GM12878 (cell line): Measurements from ENCODE around the gene CKAP2. TPM values are rescaled to one million over a fixed set of nuclear protein-coding genes. Genes with fewer than 3 reads are reported as not detected.

Experiments
- ATAC-seq: fragments of 200-7000 bp; cut with Tn5 transposase; 3 replicates; pipeline ENCODE4 v1.9.1; 2020; ENCODE audit warnings: mild to moderate bottlenecking, moderate library complexity
- Bru-seq: library from RNA; stranded (reverse); fragments of 400-500 nt; gene quantifications from one replicate; lab custom pipeline; 2021; lab: Mats Ljungman, UMichigan
- BruChase-seq, 2 experiments: library from RNA; stranded (reverse); fragments of 400-500 nt; gene quantifications; one replicate each; lab custom pipeline; 2021; lab: Mats Ljungman, UMichigan
- BruUV-seq: library from RNA; stranded (reverse); fragments of 400-500 nt; replicated peaks from 2 replicates; lab custom pipeline; 2021; lab: Mats Ljungman, UMichigan
- CTCF ChIA-PET: fragments of 300-600 bp; sonication (Branson Sonifier 250); formaldehyde crosslinking; extraction: SDS; loops from one replicate; lab custom pipeline; 2021; ENCODE audit warnings: inconsistent platforms; lab: Yijun Ruan, JAX
- POLR2A ChIA-PET: fragments of 350-600 bp; formaldehyde crosslinking; extraction: SDS; loops from one replicate; lab custom pipeline; 2021; ENCODE audit warnings: inconsistent platforms; lab: Charles Lee
- RAD21 ChIA-PET: fragments of 300-600 bp; sonication (Branson Sonifier 250); formaldehyde crosslinking; loops from one replicate; lab custom pipeline; 2023; ENCODE audit warnings: antibody characterized with exemption; ENCODE audit not compliant: unreplicated experiment; lab: Charles Lee
- SMC1A ChIA-PET: fragments of 300-600 bp; sonication (Branson Sonifier 250); formaldehyde crosslinking; loops from one replicate; lab custom pipeline; 2023; ENCODE audit not compliant: unreplicated experiment, uncharacterized antibody; lab: Charles Lee
- DNase-seq: peaks from one replicate; pipeline ENCODE4 v3.0.0-alpha.2; 2011; ENCODE audit warnings: low read depth, low spot score
- FAIRE-seq: peaks from 3 replicates; lab custom pipeline; 2011; peaks lifted over from hg19 to GRCh38; lab: Jason Lieb, UNC
- H2AFZ ChIP-seq: 2 replicates; pipeline ENCODE4 v1.6.0; 2011; ENCODE audit warnings: low read depth, low read length, control low read depth; ENCODE audit not compliant: control insufficient read depth
- H3K27ac ChIP-seq: 2 replicates; pipeline ENCODE4 v1.5.1; 2011; ENCODE audit warnings: control low read depth; ENCODE audit not compliant: control insufficient read depth, insufficient read depth
- H3K27me3 ChIP-seq, 2 experiments: replicated peaks in 1 of 2; 2 replicates each; pipeline versions ENCODE4 v1.6.0 to v1.6.1; 2011; ENCODE audit warnings: low read length in 1 of 2; ENCODE audit not compliant: control insufficient read depth in 2 of 2, insufficient read depth in 2 of 2
- H3K36me3 ChIP-seq, 2 experiments: 2 replicates each; pipeline ENCODE4 v1.5.1; 2011; ENCODE audit warnings: low read length in 1 of 2; ENCODE audit not compliant: control insufficient read depth in 2 of 2, insufficient read depth in 2 of 2
- H3K4me1 ChIP-seq: 2 replicates; pipeline ENCODE4 v1.6.1; 2011; ENCODE audit warnings: mild to moderate bottlenecking, low read length, moderate library complexity, mixed read lengths; ENCODE audit not compliant: control insufficient read depth, insufficient read depth
- H3K4me2 ChIP-seq: 2 replicates; pipeline ENCODE4 v1.6.0; 2011; ENCODE audit warnings: control low read depth; ENCODE audit not compliant: control insufficient read depth, insufficient read depth
- H3K4me3 ChIP-seq: fragments of 200-600 bp; sonication (generic); 2 replicates; pipeline ENCODE4 v1.5.1; 2016
- H3K79me2 ChIP-seq: 2 replicates; pipeline ENCODE4 v1.6.0; 2011; ENCODE audit warnings: low read length; ENCODE audit not compliant: control insufficient read depth, insufficient read depth
- H3K9ac ChIP-seq: 2 replicates; pipeline ENCODE4 v1.8.0; 2011; ENCODE audit warnings: low read length, control low read depth, mixed read lengths; ENCODE audit not compliant: control insufficient read depth, insufficient read depth
- H3K9me3 ChIP-seq: replicated peaks from 3 replicates; pipeline ENCODE4 v1.5.1; 2011; ENCODE audit warnings: mild to moderate bottlenecking, low read length; ENCODE audit not compliant: control insufficient read depth, insufficient read depth
- H4K20me1 ChIP-seq: 2 replicates; pipeline ENCODE4 v1.6.0; 2011; ENCODE audit not compliant: control insufficient read depth, insufficient read depth
- E2F8 ChIP-seq: fragments of 450-650 bp; IDR thresholded peaks from 2 replicates; pipeline ENCODE4 v1.6.1; 2018; ENCODE audit warnings: mild to moderate bottlenecking, low read depth, moderate library complexity; ENCODE audit not compliant: partially characterized antibody
- NFYB ChIP-seq: IDR thresholded peaks from 2 replicates; pipeline ENCODE4 v1.6.1; 2011; ENCODE audit warnings: low read depth, mild to moderate bottlenecking, low read length, improper control_type of control experiment, moderate library complexity; ENCODE audit not compliant: insufficient read depth
- NR2C2 ChIP-seq: IDR thresholded peaks from 2 replicates; pipeline ENCODE4 v1.6.1; 2011; ENCODE audit warnings: borderline replicate concordance, low read depth; ENCODE audit not compliant: control insufficient read depth, insufficient read length
- POLR2A ChIP-seq: IDR thresholded peaks from 2 replicates; pipeline ENCODE4 v1.6.1; 2011; ENCODE audit warnings: low read depth, mild to moderate bottlenecking, low read length
- POLR2AphosphoS5 ChIP-seq: IDR thresholded peaks from 2 replicates; pipeline ENCODE4 v1.6.1; 2011; ENCODE audit warnings: mild to moderate bottlenecking, low read length, inconsistent platforms
- SUZ12 ChIP-seq: fragments of 200-600 bp; sonication (generic); IDR thresholded peaks from one replicate; pipeline ENCODE4 v1.6.1; 2018; ENCODE audit warnings: antibody characterized with exemption, mild to moderate bottlenecking; ENCODE audit not compliant: unreplicated experiment
- ZZZ3 ChIP-seq: IDR thresholded peaks from 2 replicates; pipeline ENCODE4 v1.6.1; 2011; ENCODE audit warnings: low read depth; ENCODE audit not compliant: control insufficient read depth, insufficient read length
- WGBS: methylation state at CpG from one replicate; pipeline ENCODE4 v1.1.6; 2016; ENCODE audit warnings: low lambda C conversion rate; ENCODE audit not compliant: insufficient replicate concordance, insufficient coverage; ENCODE audit errors: missing lambda C conversion rate; 5-methylcytosine and 5-hydroxymethylcytosine counted together
- in situ Hi-C: fragments of 300-500 bp; cut with MboI; formaldehyde crosslinking; loops from 9 replicates; pipeline ENCODE4 v1.14.3; 2018; ENCODE audit warnings: mixed read lengths
- intact Hi-C: fragments of 100-400 bp; cut with micrococcal nuclease; formaldehyde crosslinking; loops from one replicate; pipeline ENCODE4 v1.14.2; 2022; ENCODE audit not compliant: unreplicated experiment
- long read RNA-seq, 2 experiments: library from polyadenylated mRNA; unstranded; transcript quantifications; one replicate each; pipeline ENCODE4 v2.0.0, GENCODE V29; 2019 to 2020
- polyA minus RNA-seq, 3 experiments: library from RNA; depleted of rRNA, polyadenylated mRNA; stranded (reverse); fragments of >200 nt; gene quantifications; 2 replicates each; pipeline ENCODE4 v1.2.3, GENCODE V29; 2011
- polyA plus RNA-seq, 11 experiments: library from polyadenylated mRNA; depleted of rRNA in 4 of 11; unstranded in 6 of 11; stranded (reverse) in 5 of 11; fragments of >200 nt; fragmentation: Nextera tagmentation in 4 of 11; fragmentation: Illumina TruSeq in 1 of 11; extraction: Ambion mirVana in 4 of 11; extraction: Trizol in 1 of 11; gene quantifications; 1 replicate in 1 of 11; 2 replicates in 10 of 11; pipeline versions ENCODE4 v1.2.1 to v1.2.3, GENCODE V29; 2011 to 2016; ENCODE audit warnings: inconsistent platforms in 2 of 11, missing spikeins in 2 of 11, low read depth in 1 of 11
- total RNA-seq, 4 experiments: library from RNA; depleted of rRNA in 3 of 4; stranded (reverse); fragments of >200 nt in 3 of 4; fragmentation: Illumina TruSeq in 1 of 4; extraction: Trizol in 1 of 4; gene quantifications; 2 replicates each; pipeline versions ENCODE4 v1.2.1 to v1.2.3, GENCODE V29; 2013 to 2021
- TF ChIP-seq, protein P1 (sequence below): fragments of 450-650 bp; conservative IDR thresholded peaks from 2 replicates; pipeline ENCODE4 v1.6.1; 2017; ENCODE audit warnings: mild to moderate bottlenecking, moderate library complexity

The CKAP2 gene, protein sequence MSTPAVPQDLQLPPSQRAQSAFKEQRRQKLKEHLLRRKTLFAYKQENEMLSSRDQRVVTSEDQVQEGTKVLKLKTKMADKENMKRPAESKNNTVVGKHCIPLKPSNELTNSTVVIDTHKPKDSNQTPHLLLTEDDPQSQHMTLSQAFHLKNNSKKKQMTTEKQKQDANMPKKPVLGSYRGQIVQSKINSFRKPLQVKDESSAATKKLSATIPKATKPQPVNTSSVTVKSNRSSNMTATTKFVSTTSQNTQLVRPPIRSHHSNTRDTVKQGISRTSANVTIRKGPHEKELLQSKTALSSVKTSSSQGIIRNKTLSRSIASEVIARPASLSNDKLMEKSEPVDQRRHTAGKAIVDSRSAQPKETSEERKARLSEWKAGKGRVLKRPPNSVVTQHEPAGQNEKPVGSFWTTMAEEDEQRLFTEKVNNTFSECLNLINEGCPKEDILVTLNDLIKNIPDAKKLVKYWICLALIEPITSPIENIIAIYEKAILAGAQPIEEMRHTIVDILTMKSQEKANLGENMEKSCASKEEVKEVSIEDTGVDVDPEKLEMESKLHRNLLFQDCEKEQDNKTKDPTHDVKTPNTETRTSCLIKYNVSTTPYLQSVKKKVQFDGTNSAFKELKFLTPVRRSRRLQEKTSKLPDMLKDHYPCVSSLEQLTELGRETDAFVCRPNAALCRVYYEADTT
- 39.3 and 45.4 TPM in 2 replicates for total RNA-seq (2013; cell fraction: nucleolus; rRNA removed)
- total RNA-seq (2014; rRNA removed) (32.2 and 39.3 TPM in 2 replicates), total RNA-seq (2014; rRNA removed; fragmentation: Illumina TruSeq; extraction: Trizol) (51.4 and 52.4 TPM in 2 replicates), total RNA-seq (2021) (41.6 and 42.9 TPM in 2 replicates), polyA plus RNA-seq (2011; rRNA removed) (22.1 and 39.8 TPM in 2 replicates), polyA plus RNA-seq (2014; fragmentation: Illumina TruSeq; extraction: Trizol) (58.6 and 65.3 TPM in 2 replicates), polyA plus RNA-seq (2014; fragmentation: Nextera tagmentation; extraction: Ambion mirVana) (10 to 100 TPM; 20.9 to 21.8 TPM), polyA plus RNA-seq (2014; rRNA removed) (20.6 and 25.6 TPM in 2 replicates), polyA plus RNA-seq (2016; fragmentation: Nextera tagmentation; extraction: Ambion mirVana) (10 to 100 TPM; 58.5 to 62.3 TPM), polyA minus RNA-seq (2011; rRNA and poly(A)+ RNA removed) (15.1 and 19.2 TPM in 2 replicates), Bru-seq, nascent RNA (percentile 88 among the genes with signal in this experiment), BruChase-seq, experiment 1, labeled RNA remaining after a 6-hour chase (percentile 83 among the genes with signal in this experiment), BruChase-seq, experiment 2, labeled RNA remaining after a 2-hour chase (percentile 92 among the genes with signal in this experiment)
- polyA plus RNA-seq (2011; ENCODE audit: low read depth), result 11.6 TPM
- 9.4 and 13.8 TPM in 2 replicates for polyA plus RNA-seq (2011; cell fraction: cytosol; rRNA removed)
- polyA plus RNA-seq (2011; cell fraction: nucleus; rRNA removed), result 15.1 and 20.2 TPM in 2 replicates
- 21.3 and 28.3 TPM in 2 replicates for polyA plus RNA-seq (2012)
- 13.5 and 13.6 TPM in 2 replicates for polyA minus RNA-seq (2011; cell fraction: cytosol; rRNA and poly(A)+ RNA removed)
- polyA minus RNA-seq (2011; cell fraction: nucleus; rRNA and poly(A)+ RNA removed), result 10.3 and 14.7 TPM in 2 replicates
- long read RNA-seq, experiment 1, transcript CKAP2-203 (9 exons, 3,629 nt), result minor isoform, 7 of 32 reads
- long read RNA-seq, experiment 1, transcript CKAP2-201 (9 exons, 3,375 nt), result major isoform, 14 of 32 reads
- long read RNA-seq, experiment 1, partial matches to known transcripts, result 8 of 32 reads
- long read RNA-seq, experiment 1, other reads (novel, unspliced or antisense), result 2 of 32 reads
- long read RNA-seq, experiment 2, transcript CKAP2-203 (9 exons, 3,629 nt), result minor isoform, 10 of 113 reads
- long read RNA-seq, experiment 2, transcript CKAP2-201 (9 exons, 3,375 nt), result major isoform, 26 of 113 reads
- long read RNA-seq, experiment 2, transcript CKAP2-202 (6 exons, 1,972 nt), result minor isoform, 9 of 113 reads
- long read RNA-seq, experiment 2, partial matches to known transcripts, result 58 of 113 reads
- long read RNA-seq, experiment 2, other reads (novel, unspliced or antisense), result 7 of 113 reads

DNA sequence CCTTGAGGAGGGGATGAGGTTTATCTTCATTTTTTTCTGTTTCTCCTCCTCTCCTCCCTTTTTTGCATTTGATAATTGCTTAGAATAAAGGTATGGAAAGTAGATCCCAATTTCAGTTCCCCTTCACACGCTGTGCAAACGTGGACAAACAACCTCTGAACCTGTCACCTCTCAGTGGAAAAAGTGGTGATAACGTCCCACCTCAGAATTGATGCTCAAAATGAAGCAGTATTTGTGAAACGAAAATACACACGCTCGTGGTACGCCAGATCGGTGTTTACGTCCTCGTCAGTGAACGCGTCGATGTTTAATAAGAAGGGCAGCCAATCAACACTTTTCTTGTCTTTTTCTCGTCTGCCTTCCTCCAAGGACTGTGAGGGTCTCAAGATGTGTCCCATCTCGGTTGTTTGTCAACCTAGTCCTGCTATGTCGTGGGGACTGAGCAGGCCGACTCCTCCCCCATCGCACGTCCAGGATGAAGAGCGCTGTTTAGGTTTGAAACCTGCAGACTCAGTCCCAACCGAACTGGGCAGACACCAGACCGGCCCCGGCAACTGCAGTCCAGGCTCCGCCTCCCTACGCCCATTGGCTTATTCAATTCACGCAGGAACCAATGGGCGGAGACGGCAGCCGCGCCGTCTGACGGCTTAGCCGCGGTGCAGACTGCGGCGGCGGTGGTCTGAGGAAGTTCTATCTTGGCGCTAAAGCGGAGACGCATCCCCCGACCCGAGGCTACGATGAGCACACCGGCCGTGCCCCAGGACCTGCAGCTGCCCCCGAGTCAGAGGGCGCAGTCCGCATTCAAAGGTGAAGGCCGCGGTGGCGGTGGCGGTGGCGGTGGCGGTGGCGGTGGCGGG is at the start of gene CKAP2:
Gene CKAP2 (plus strand): TSS at position 659 of the 857 bp plus-strand sequence. CDS start 79 bp downstream, at position 738.
- POLR2A ChIA-PET, result interaction anchor here (1.2 kb wide), 2 partner anchors 197 to 498 kb away, joined by 3 read pairs; partner anchors contain the start of gene SUGT1
- BruUV-seq, result TSS peak; percentile 91
- WGBS, result under 1% methylated on average over 54 of the region's 56 CpGs
- H2AFZ ChIP-seq, result peak within 1 kb of the TSS; percentile 92
- peak within 1 kb of the TSS; percentile 82 for H3K9ac ChIP-seq
- no peaks in the 10 kb centered on the region for H4K20me1 ChIP-seq
- no peaks in the 10 kb centered on the region for H3K9me3 ChIP-seq
- H3K4me1 ChIP-seq, result peaks cover 4% of the 10 kb centered on the region; the same call in 1 of the 2 replicates
- in situ Hi-C loops, result loop anchor here (10.0 kb wide), 2 partner anchors 200 to 440 kb away; partner anchors contain the start of genes ALG11, ATP7B and SUGT1
- CTCF ChIA-PET, result no interaction called here
- DNase-seq (peak; percentile 77), FAIRE-seq (peak; percentile 93), ATAC-seq (peak; percentile 88)
- H3K27ac ChIP-seq, result peak within 1 kb of the TSS; percentile 91
- intact Hi-C loops, result loop anchor here (5.0 to 10.0 kb wide), 4 partner anchors 197 to 640 kb away; partner anchors contain the start of genes ALG11, ATP7B and SUGT1
- H3K4me2 ChIP-seq, result peak within 1 kb of the TSS; percentile 53
- H3K4me3 ChIP-seq, result peak within 1 kb of the TSS; percentile 86
- RAD21 ChIA-PET, result interaction anchor here (1.4 kb wide), 1 partner anchor 8 kb away, joined by 4 read pairs; no protein-coding TSS in a partner anchor
- H3K36me3 ChIP-seq, result no peaks in the 10 kb centered on the region; a peak in 2 of 4 replicates
- H3K79me2 ChIP-seq, result peaks cover 33% of the 10 kb centered on the region
- H3K27me3 ChIP-seq, result no peaks in the 10 kb centered on the region
- SMC1A ChIA-PET, result interaction anchor here (1.4 kb wide), 2 partner anchors 10 to 198 kb away, joined by 3 to 5 read pairs; partner anchors contain the start of gene SUGT1
- TF ChIP-seq, protein P1, sequence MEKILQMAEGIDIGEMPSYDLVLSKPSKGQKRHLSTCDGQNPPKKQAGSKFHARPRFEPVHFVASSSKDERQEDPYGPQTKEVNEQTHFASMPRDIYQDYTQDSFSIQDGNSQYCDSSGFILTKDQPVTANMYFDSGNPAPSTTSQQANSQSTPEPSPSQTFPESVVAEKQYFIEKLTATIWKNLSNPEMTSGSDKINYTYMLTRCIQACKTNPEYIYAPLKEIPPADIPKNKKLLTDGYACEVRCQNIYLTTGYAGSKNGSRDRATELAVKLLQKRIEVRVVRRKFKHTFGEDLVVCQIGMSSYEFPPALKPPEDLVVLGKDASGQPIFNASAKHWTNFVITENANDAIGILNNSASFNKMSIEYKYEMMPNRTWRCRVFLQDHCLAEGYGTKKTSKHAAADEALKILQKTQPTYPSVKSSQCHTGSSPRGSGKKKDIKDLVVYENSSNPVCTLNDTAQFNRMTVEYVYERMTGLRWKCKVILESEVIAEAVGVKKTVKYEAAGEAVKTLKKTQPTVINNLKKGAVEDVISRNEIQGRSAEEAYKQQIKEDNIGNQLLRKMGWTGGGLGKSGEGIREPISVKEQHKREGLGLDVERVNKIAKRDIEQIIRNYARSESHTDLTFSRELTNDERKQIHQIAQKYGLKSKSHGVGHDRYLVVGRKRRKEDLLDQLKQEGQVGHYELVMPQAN, result peak; percentile 61
- TF ChIP-seq POLR2AphosphoS5 (peak; percentile 77), NFYB (peak; percentile 98), POLR2A (peak; percentile 96), E2F8 (no peak), ZZZ3 (no peak), SUZ12 (no peak), NR2C2 (no peak)
